ACHN (cell line): ENCODE data around the gene TLX2.
"Not testable (repeated sequence)": the region's sequence is repeated elsewhere in the genome, so short reads cannot be mapped to it uniquely, and the experiment has no call there.

Source experiments
- DNase-seq: peaks from one replicate; pipeline ENCODE4 v3.0.0-alpha.2; 2015
- in situ Hi-C: cut with HindIII; loops from 2 replicates; pipeline ENCODE4 v1.10.0; 2017; ENCODE audit warnings: low sequenced_read_pairs, low pct_ligation_motif_present, low pct_unique_long_range_greater_than_20kb

Gene TLX2

GRCh38 chr2:74514368-74515270 lies at the start of gene TLX2:
TSS of gene TLX2 (plus strand) at chr2:74514450. CDS start at chr2:74514807, 357 bp downstream.
- no peak for DNase-seq
- in situ Hi-C loops: no loop called here

GRCh38 chr2:74470742-74471141 lies 43.5 kb upstream of the TLX2 start:
- in situ Hi-C loops, DNase-seq: not testable (repeated sequence)

- in situ Hi-C loops: no loop called here
- DNase-seq: peak; percentile 12
Observed at GRCh38 chr2:74471332-74472065, 42.8 kb upstream of the TLX2 start.

- in situ Hi-C loops: no loop called here
- peak; percentile 96 for DNase-seq
Observed at GRCh38 chr2:74472086-74472944, 41.9 kb upstream of the TLX2 start, which contains the start of gene MRPL53. TSS of gene MRPL53 (minus strand) at chr2:74472680. CDS start at chr2:74472660, 20 bp downstream.

DNA sequence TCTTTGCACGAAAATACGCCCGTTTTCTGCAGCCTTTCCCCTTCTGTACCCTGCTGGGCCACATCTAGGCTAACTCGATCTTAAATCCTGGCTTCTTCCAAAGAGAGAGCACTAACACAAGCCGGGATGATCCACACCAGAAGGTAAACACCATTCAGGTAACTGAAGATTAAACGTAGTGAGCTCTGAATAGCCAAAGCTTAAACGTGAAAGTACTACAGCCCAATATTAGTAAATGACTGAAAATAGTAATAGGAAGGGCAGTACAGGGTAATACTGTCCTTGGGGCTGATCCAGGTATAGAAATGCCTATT lies 41.3 kb upstream of the TLX2 start:
- DNase-seq: no peak
- in situ Hi-C loops: no loop called here

DNA sequence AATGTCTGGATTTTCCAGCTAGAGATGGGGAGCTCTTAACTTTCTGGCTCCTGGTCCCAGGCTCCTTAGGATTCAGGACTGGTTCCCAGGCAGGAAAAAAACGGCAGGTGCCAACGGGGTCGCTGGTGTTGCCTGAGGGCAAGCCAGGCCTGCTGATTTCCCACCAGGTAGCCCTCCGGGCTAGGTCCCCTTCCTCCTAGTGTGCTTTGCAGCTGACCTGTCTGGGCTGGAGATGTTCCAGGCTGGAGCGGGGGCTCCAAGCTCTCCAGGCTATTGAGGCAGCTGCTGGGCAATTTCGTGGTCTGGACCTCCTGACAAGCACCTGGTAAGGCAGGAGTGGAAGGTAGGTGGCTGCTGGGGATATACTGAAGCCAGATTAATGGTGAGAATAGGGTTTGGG lies 39.8 kb upstream of the TLX2 start:
- in situ Hi-C loops: no loop called here
- DNase-seq: no peak

DNA sequence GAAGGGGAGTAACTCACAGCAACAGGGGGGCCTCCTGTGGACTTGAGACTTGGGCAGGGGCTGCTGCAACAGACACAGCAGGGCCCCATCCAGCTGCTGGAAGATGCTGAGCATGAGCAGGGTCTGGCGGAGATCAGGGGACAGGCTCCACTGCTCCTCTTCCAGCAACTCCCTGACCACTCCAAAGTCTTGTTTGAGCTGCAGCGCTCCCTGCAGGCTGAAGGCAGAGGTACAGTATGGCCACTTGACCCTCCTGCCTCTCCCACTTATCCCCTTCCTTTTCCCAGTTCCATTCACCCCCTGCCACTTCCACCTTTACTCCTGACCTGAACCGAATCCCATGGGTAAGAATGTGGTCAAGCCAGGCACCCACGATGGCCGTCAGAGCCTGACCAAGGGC lies 39.4 kb upstream of the TLX2 start:
- DNase-seq: no peak
- in situ Hi-C loops: no loop called here

DNA sequence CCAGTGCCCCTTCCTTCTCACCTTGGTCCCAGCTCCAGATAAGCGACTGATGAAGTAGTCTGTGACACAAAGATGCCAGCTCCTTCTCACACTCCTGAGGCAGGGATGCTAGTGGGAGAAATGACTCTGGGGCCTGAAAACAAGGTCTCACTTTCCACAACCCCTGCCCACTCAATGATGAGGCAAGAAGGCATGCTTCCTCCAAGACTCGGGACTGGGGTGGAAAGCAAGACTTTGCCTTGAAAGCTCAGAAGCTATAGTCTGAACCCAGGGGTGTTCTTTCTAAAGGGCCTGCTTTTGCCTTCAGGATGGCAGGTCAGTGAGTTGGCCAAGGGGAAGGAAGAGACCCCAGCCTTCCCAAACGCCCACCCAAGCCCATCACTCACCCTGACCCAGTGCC lies 32.8 kb upstream of the TLX2 start:
- in situ Hi-C loops: no loop called here
- DNase-seq: no peak

DNA sequence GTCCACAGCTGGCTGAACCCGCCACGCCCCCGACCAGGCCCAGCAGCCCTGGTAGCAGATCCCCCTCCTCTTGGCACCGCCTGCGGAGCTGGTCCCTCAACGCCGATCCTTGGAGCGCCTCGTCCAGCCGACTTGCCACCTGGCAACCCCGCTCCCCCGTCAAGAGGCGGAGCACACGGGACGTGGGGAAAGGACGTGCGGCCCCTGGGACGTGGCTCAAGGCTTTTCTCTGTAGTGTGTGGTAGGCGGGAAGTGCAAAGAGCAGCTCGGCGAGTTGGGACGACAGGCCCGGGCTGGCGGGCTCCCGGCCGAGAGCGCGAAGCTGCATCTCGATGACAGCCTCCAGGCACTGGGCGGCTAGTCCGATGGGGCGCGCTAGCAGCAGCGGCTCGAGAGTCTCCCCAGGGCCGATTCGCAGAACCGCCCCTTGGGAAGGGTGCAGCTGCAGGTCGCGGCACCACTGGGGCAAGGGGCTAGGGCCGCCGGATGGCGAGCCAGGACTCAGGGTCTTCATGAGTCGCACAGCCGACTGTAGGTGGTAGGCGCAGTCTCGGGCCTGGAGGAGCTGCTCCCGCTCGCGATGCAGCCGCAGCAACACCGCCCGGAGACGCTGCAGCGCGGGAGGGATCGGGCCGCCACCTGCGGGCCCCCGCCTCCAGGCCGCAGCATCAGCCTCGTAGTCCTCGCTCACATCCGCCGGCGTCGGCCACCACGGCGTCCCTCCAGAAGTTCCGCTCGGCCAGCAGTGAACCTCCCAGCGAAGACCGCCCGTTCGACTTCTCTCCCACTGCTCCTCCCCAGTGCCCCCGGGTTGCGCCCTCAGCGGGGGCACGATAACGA lies 32.1 kb upstream of the TLX2 start:
- DNase-seq: no peak
- in situ Hi-C loops: no loop called here

- DNase-seq: peak; percentile 96
- in situ Hi-C loops: no loop called here
Observed at GRCh38 chr2:74482801-74483674, 31.2 kb upstream of the TLX2 start, which contains the start of the genes CCDC142 and TTC31. TSS of gene CCDC142 (minus strand) at chr2:74482998. CDS start at chr2:74482837, 161 bp downstream. TSS of gene TTC31 (plus strand) at chr2:74483081. CDS start at chr2:74483096, 15 bp downstream.

DNA sequence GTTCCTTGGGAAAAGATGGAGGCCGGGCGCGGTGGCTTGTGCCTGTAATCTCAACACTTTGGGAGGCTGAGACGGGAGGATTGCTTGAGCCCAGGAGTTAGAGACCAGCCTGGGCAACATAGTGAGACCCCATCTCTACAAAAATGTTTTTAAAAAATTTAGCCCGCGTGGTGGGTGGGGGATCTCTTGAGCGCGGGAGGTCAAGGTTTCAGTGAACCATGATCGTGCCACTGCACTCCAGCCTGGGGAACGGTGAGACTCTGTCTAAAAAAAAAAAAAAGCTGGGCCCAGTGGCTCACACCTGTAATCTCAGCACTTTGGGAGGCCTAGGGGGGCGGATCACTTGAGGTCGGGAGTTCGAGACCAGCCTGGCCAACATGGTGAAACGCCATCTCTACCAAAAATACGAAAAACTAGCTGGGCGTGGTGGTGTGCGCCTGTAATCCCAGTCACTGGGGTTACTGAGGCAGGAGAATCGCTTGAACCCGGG lies 30.5 kb upstream of the TLX2 start:
- DNase-seq, in situ Hi-C loops: not testable (repeated sequence)

- no peak for DNase-seq
- in situ Hi-C loops: no loop called here
Observed at GRCh38 chr2:74486141-74486540, 28.1 kb upstream of the TLX2 start.

DNA sequence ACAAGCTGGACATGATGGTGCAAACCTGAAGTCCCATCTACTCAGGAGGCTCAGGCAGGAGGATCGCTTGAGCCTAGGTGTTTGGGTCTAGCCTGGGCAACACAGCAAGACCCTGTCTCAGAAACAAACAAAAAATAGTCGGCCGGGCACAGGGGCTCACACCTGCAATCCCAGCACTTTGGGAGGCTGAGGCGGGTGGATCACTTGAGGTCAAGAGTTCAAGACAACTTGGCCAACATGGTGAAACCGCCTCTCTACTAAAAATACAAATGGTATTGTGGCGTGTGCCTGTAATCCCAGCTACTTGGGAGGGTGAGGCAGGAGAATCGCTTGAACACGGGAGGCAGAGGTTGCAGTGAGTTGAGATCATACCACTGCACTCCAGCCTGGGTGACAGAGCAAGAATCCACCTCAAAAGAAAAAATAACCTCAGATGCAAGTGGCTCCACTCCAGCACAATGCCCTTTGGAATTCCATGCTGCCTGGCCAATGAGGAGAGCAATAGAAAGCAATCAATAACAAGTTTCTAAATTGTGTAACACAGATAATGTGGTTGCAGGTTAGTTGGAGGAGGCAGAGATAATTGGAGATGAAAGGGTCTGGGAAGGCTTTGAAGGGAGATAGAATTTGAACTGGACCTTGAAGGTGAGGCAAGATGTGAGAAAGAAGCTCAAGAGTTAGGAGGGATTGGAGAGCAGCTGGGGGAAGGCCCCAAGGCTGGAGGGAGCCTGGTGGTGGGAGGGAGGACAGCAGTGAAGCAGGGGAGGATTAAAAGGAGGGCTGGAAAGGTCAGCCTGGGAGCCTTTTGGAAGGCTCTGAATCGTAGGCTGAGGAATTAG lies 25.4 kb upstream of the TLX2 start:
- no peak for DNase-seq
- in situ Hi-C loops: no loop called here

DNA sequence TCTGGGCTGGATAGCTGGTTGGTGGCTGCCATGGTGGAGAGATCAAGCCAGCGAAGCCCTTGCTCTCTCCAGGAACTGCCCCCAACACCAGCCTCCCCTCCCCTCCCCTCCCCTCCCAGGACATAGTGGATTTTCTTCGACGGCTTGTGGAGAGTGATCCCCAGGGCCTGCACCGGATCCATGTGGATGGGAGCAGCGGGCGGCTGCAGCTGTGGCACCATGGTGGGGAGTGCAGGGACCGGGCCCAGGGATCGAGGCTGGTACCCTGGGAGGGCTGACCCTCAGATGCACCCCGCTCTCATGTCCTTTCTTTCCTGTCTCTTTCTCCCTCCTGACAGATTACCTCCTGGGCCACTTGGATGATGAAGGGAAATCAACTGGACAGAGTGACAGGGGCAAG lies 24.3 kb upstream of the TLX2 start:
- in situ Hi-C loops: no loop called here
- no peak for DNase-seq

- no peak for DNase-seq
- in situ Hi-C loops: no loop called here
Observed at GRCh38 chr2:74491648-74492544, 22.4 kb upstream of the TLX2 start.
